22Rv1 (cell line): ENCODE data around the gene SPATA3.

Source experiments
- ZFX ChIP-seq: fragments of 450-650 bp; IDR thresholded peaks from 2 replicates; pipeline ENCODE4 v1.6.1; 2017; ENCODE audit warnings: antibody characterized with exemption, borderline replicate concordance
- TF ChIP-seq, protein P1 (sequence below): fragments of 450-650 bp; IDR thresholded peaks from 2 replicates; pipeline ENCODE4 v1.5.1; 2017; ENCODE audit warnings: mild to moderate bottlenecking

DNA sequence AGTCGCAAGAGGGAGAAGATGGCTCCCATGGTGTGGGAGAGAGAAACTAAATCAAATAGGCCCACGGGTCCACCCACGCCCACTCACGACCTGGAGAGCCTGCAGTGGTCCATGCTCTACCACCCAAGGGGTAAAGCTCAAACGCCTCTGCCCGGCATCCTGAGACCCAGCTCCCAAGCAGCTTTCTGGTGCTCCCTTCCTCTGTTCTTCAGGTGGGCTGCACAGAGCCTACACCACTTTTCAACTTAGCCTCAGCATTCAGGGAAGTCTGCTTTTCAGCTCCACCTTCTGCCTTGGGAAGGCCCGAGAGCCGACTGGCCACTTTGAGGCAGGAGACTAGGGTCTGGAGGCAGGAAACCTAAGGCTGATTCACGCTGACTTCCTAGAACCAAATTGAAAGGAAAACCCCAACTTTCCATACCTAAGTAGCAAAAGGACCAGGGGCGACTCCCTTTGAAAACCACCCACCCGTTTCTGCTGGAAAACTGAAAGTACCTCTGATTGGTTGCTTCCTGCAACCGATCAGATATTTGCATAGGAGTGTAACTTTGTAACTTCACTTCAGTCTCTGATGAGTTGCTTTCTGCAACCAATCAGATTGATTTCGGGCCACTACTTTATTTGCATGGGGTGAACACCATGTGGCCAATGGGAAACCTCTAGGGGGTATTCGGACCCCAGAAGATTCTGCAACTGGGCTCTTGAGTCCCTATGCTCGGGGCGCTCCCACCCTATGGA, 26.8 kb upstream of the SPATA3 start:
- TF ChIP-seq, protein P1, sequence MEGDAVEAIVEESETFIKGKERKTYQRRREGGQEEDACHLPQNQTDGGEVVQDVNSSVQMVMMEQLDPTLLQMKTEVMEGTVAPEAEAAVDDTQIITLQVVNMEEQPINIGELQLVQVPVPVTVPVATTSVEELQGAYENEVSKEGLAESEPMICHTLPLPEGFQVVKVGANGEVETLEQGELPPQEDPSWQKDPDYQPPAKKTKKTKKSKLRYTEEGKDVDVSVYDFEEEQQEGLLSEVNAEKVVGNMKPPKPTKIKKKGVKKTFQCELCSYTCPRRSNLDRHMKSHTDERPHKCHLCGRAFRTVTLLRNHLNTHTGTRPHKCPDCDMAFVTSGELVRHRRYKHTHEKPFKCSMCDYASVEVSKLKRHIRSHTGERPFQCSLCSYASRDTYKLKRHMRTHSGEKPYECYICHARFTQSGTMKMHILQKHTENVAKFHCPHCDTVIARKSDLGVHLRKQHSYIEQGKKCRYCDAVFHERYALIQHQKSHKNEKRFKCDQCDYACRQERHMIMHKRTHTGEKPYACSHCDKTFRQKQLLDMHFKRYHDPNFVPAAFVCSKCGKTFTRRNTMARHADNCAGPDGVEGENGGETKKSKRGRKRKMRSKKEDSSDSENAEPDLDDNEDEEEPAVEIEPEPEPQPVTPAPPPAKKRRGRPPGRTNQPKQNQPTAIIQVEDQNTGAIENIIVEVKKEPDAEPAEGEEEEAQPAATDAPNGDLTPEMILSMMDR = no peak
- no peak for TF ChIP-seq ZFX
